Measurements from ENCODE around the gene TMEM192. TPM values are rescaled to one million over a fixed set of nuclear protein-coding genes. Genes with fewer than 3 reads are reported as not detected.
A peak's percentile ranks its signal among the peaks of the same experiment; 100 is the strongest.
"Not testable (repeated sequence)": the region's sequence is repeated elsewhere in the genome, so short reads cannot be mapped to it uniquely, and the experiment has no call there.

TMEM192 gene
- polyA plus RNA-seq (ENCODE audit: insufficient read length in 3 of 3): 10 to 100 TPM; 28.8 to 39.7 (median 28.8) TPM
- long read RNA-seq, donor 1, full-length matches to known transcripts: 3 of 3 reads
- long read RNA-seq, donor 1, partial matches to known transcripts: 0 of 3 reads
- long read RNA-seq, donor 1, other reads (novel, unspliced or antisense): 0 of 3 reads
- long read RNA-seq, donor 2, full-length matches to known transcripts: 2 of 2 reads
- long read RNA-seq, donor 2, partial matches to known transcripts: 0 of 2 reads
- long read RNA-seq, donor 2, other reads (novel, unspliced or antisense): 0 of 2 reads
- long read RNA-seq, donor 3, full-length matches to known transcripts: 2 of 7 reads
- long read RNA-seq, donor 3, partial matches to known transcripts: 5 of 7 reads
- long read RNA-seq, donor 3, other reads (novel, unspliced or antisense): 0 of 7 reads
- long read RNA-seq, donor 4, full-length matches to known transcripts: 3 of 3 reads
- long read RNA-seq, donor 4, partial matches to known transcripts: 0 of 3 reads
- long read RNA-seq, donor 4, other reads (novel, unspliced or antisense): 0 of 3 reads
- long read RNA-seq, donor 5, full-length matches to known transcripts: 2 of 2 reads
- long read RNA-seq, donor 5, partial matches to known transcripts: 0 of 2 reads
- long read RNA-seq, donor 5, other reads (novel, unspliced or antisense): 0 of 2 reads
- long read RNA-seq, donor 6, full-length matches to known transcripts: 4 of 4 reads
- long read RNA-seq, donor 6, partial matches to known transcripts: 0 of 4 reads
- long read RNA-seq, donor 6, other reads (novel, unspliced or antisense): 0 of 4 reads
- long read RNA-seq, donor 7, full-length matches to known transcripts: 8 of 21 reads
- long read RNA-seq, donor 7, partial matches to known transcripts: 13 of 21 reads
- long read RNA-seq, donor 7, other reads (novel, unspliced or antisense): 0 of 21 reads
- long read RNA-seq, donor 8: 0 reads
- long read RNA-seq, donor 9, partial matches to known transcripts: 12 of 13 reads
- long read RNA-seq, donor 9, other reads (novel, unspliced or antisense): 0 of 13 reads
- long read RNA-seq, donor 10, full-length matches to known transcripts: 4 of 10 reads
- long read RNA-seq, donor 10, partial matches to known transcripts: 6 of 10 reads
- long read RNA-seq, donor 10, other reads (novel, unspliced or antisense): 0 of 10 reads
- long read RNA-seq, donor 11, full-length matches to known transcripts: 7 of 13 reads
- long read RNA-seq, donor 11, partial matches to known transcripts: 6 of 13 reads
- long read RNA-seq, donor 11, other reads (novel, unspliced or antisense): 0 of 13 reads
- long read RNA-seq, donor 12, full-length matches to known transcripts: 2 of 2 reads
- long read RNA-seq, donor 12, partial matches to known transcripts: 0 of 2 reads
- long read RNA-seq, donor 12, other reads (novel, unspliced or antisense): 0 of 2 reads
- long read RNA-seq, donor 13, full-length matches to known transcripts: 1 of 8 reads
- long read RNA-seq, donor 13, partial matches to known transcripts: 7 of 8 reads
- long read RNA-seq, donor 13, other reads (novel, unspliced or antisense): 0 of 8 reads
- long read RNA-seq, donor 14, full-length matches to known transcripts: 9 of 9 reads
- long read RNA-seq, donor 14, partial matches to known transcripts: 0 of 9 reads
- long read RNA-seq, donor 14, other reads (novel, unspliced or antisense): 0 of 9 reads
- long read RNA-seq, donor 15, full-length matches to known transcripts: 5 of 5 reads
- long read RNA-seq, donor 15, partial matches to known transcripts: 0 of 5 reads
- long read RNA-seq, donor 15, other reads (novel, unspliced or antisense): 0 of 5 reads
- long read RNA-seq, donor 16, full-length matches to known transcripts: 7 of 52 reads
- long read RNA-seq, donor 16, partial matches to known transcripts: 45 of 52 reads
- long read RNA-seq, donor 16, other reads (novel, unspliced or antisense): 0 of 52 reads

- DNase-seq: peak; percentile 93
These were observed at the start of gene TMEM192 for GRCh38 chr4:165112368-165113121. TSS of gene TMEM192 (minus strand) at chr4:165112860. CDS start at chr4:165112773, 87 bp downstream.

GRCh38 chr4:165158762-165159161 lies 46.1 kb upstream of the TMEM192 start:
- DNase-seq: no peak

- DNase-seq: no peak
These were observed 44.2 kb upstream of the TMEM192 start for GRCh38 chr4:165156906-165157305.

- no peak for DNase-seq
These were observed 41.8 kb upstream of the TMEM192 start for GRCh38 chr4:165154482-165154881.

GRCh38 chr4:165152527-165152926 lies 39.9 kb upstream of the TMEM192 start:
- no peak for DNase-seq

- DNase-seq: no peak
These were observed 39.1 kb upstream of the TMEM192 start for GRCh38 chr4:165151734-165152133.

GRCh38 chr4:165150545-165150944 lies 37.9 kb upstream of the TMEM192 start:
- no peak for DNase-seq

- no peak for DNase-seq
These were observed 26.2 kb upstream of the TMEM192 start for GRCh38 chr4:165138843-165139242.

GRCh38 chr4:165137205-165137604 lies 24.5 kb upstream of the TMEM192 start:
- DNase-seq: no peak

- no peak for DNase-seq
These were observed 23.9 kb upstream of the TMEM192 start for GRCh38 chr4:165136529-165136928.

GRCh38 chr4:165133150-165133549 lies 20.5 kb upstream of the TMEM192 start:
- DNase-seq: no peak

- peak; percentile 49 for DNase-seq
These were observed 18.7 kb upstream of the TMEM192 start for GRCh38 chr4:165131247-165131832.

- DNase-seq: no peak
These were observed 17.3 kb upstream of the TMEM192 start for GRCh38 chr4:165129924-165130323.

- not testable (repeated sequence) for DNase-seq
These were observed 13.3 kb upstream of the TMEM192 start for GRCh38 chr4:165125869-165126499.

GRCh38 chr4:165124488-165124887 lies 11.8 kb upstream of the TMEM192 start:
- peak; percentile 24 for DNase-seq

GRCh38 chr4:165118256-165118909 lies 5.7 kb upstream of the TMEM192 start:
- no peak for DNase-seq

- no peak for DNase-seq
These were observed 2.6 kb upstream of the TMEM192 start for GRCh38 chr4:165115301-165115700.

GRCh38 chr4:165111906-165112367 lies 723 bp downstream of the TMEM192 start:
- no peak for DNase-seq
